ENCODE results near the gene TRMT10B. TPM values are rescaled to one million over a fixed set of nuclear protein-coding genes. Genes with fewer than 3 reads are reported as not detected.
A peak's percentile ranks its signal among the peaks of the same experiment; 100 is the strongest.
"Not testable (repeated sequence)": the region's sequence is repeated elsewhere in the genome, so short reads cannot be mapped to it uniquely, and the experiment has no call there.

Gene TRMT10B
- total RNA-seq, 2 donors from 2014 or later: 10.7 to 14.9 TPM

DNA sequence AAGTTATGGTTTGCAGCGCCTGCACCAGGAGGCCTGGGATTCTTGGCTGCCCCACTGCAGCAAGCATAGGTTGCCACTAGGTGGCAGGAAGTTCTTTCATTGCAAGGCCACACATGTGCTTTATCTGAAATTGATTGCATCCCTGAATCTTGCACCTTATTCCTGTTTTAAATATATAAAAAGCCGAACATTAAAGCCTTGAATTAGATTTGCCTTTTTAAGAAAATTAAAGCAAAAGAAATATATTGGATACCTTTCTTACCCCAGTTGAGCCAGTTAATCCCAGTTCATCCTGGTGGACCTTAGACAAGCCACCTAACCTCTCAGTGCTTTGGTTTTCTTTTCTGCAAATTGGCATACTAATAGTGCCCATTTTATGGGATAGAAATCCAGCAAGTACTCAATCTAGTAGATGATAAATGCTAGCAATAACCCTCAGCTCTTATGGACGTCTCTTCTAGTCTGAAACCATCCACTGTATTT is 6.3 kb upstream of the TRMT10B start:
- H3K36me3 ChIP-seq: no peaks in the 10 kb centered on the region
- no peaks in the 10 kb centered on the region for H3K27me3 ChIP-seq (replicated peaks; ENCODE audit: insufficient read depth)
- no peak overlapping the region for H3K27ac ChIP-seq
- H3K9me3 ChIP-seq: no peaks in the 10 kb centered on the region
- DNase-seq (ENCODE audit: low spot score): no peak
- H3K4me3 ChIP-seq: no peak overlapping the region
- peak; percentile 15 for ATAC-seq (ENCODE audit: insufficient number of reproducible peaks, low FRiP score, low read depth)
- TF ChIP-seq, protein P1, sequence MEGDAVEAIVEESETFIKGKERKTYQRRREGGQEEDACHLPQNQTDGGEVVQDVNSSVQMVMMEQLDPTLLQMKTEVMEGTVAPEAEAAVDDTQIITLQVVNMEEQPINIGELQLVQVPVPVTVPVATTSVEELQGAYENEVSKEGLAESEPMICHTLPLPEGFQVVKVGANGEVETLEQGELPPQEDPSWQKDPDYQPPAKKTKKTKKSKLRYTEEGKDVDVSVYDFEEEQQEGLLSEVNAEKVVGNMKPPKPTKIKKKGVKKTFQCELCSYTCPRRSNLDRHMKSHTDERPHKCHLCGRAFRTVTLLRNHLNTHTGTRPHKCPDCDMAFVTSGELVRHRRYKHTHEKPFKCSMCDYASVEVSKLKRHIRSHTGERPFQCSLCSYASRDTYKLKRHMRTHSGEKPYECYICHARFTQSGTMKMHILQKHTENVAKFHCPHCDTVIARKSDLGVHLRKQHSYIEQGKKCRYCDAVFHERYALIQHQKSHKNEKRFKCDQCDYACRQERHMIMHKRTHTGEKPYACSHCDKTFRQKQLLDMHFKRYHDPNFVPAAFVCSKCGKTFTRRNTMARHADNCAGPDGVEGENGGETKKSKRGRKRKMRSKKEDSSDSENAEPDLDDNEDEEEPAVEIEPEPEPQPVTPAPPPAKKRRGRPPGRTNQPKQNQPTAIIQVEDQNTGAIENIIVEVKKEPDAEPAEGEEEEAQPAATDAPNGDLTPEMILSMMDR (IDR thresholded peaks at IDR 0.05): peak; percentile 79
- H3K4me1 ChIP-seq (ENCODE audit: control insufficient read depth in 1 of 2, low read depth in 2 of 2): no peaks in the 10 kb centered on the region

DNA sequence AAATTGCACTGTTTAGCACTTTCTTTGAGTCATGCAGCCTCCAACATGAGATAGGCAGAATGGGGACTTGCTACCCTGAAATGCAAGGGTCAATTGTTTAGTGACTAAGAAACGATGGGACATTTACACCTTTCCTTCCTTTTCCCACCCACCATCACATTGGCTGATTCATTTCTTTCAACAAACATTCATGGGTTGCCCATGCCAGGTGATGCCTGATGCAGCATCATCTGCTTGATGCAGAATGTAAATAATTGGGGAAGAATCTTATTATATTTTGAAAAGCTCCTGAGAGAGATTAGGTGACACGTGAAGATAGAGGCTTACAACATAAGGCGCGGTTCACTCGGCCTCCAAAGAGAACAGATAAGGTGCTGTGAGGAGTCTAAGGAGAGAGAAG is 4.5 kb upstream of the TRMT10B start:
- TF ChIP-seq, protein P1 (IDR thresholded peaks at IDR 0.05): no peak
- H3K4me1 ChIP-seq (ENCODE audit: control insufficient read depth in 1 of 2, low read depth in 2 of 2): peaks cover 0 to 4% of the 10 kb centered on the region in 2 donors
- H3K4me3 ChIP-seq: no peak overlapping the region
- no peaks in the 10 kb centered on the region for H3K9me3 ChIP-seq
- DNase-seq (ENCODE audit: low spot score) (no peak), ATAC-seq (ENCODE audit: insufficient number of reproducible peaks, low FRiP score, low read depth) (no peak)
- H3K27me3 ChIP-seq (replicated peaks; ENCODE audit: insufficient read depth): no peaks in the 10 kb centered on the region
- H3K36me3 ChIP-seq: no peaks in the 10 kb centered on the region
- H3K27ac ChIP-seq: no peak overlapping the region

DNA sequence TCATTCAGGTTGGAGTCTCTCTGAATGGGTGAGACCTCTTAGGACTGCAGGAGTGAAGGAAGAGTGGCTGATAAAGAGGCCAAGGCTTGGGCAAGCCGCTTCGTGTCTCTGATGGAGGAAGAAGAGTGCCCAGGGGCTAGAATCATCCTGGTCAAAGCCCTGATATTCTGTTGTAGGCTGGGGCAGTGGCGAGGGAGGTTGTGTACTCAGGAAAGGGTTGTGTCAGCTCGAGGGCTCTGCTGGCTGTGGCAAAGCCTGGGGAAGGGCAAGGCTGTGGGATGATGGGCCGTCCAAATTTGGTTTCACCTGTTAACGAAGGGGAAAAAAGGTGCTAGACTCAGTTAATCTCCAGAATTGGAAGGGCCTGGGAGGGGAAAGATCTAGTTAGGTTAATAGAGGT is 2.4 kb upstream of the TRMT10B start:
- H3K27me3 ChIP-seq (replicated peaks; ENCODE audit: insufficient read depth): no peaks in the 10 kb centered on the region
- no peak for DNase-seq (ENCODE audit: low spot score)
- H3K9me3 ChIP-seq: no peaks in the 10 kb centered on the region
- peaks cover 6 to 11% of the 10 kb centered on the region in 2 donors for H3K4me1 ChIP-seq (ENCODE audit: control insufficient read depth in 1 of 2, low read depth in 2 of 2)
- no peaks in the 10 kb centered on the region for H3K36me3 ChIP-seq
- H3K4me3 ChIP-seq: no peak overlapping the region
- H3K27ac ChIP-seq: no peak overlapping the region
- TF ChIP-seq, protein P1 (IDR thresholded peaks at IDR 0.05): no peak
- no peak for ATAC-seq (ENCODE audit: insufficient number of reproducible peaks, low FRiP score, low read depth)

DNA sequence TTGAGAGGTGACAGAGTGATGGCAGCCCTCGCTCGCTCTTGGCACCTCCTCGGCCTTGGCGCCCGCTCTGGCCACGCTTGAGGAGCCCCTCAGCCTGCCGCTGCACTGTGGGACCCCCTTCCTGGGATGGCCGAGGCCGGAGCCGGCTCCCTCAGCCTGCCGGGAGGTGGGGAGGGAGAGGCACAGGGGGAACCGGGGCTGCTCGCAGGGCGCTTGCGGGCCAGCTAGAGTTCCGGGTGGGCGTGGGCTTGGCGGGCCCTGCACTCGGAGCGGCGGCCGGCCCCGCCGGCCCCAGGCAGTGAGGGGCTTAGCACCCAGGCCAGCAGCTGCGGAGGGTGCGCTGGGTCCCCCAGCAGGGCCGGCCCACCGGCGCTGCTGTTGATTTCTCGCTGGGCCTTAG is 1.9 kb upstream of the TRMT10B start:
- ATAC-seq (ENCODE audit: insufficient number of reproducible peaks, low FRiP score, low read depth); H3K36me3 ChIP-seq; DNase-seq (ENCODE audit: low spot score); H3K4me3 ChIP-seq; H3K27ac ChIP-seq; H3K27me3 ChIP-seq (replicated peaks; ENCODE audit: insufficient read depth); H3K9me3 ChIP-seq: not testable (repeated sequence)
- H3K4me1 ChIP-seq (ENCODE audit: control insufficient read depth in 1 of 2, low read depth in 2 of 2): peaks cover 6 to 11% of the 10 kb centered on the region in 2 donors

DNA sequence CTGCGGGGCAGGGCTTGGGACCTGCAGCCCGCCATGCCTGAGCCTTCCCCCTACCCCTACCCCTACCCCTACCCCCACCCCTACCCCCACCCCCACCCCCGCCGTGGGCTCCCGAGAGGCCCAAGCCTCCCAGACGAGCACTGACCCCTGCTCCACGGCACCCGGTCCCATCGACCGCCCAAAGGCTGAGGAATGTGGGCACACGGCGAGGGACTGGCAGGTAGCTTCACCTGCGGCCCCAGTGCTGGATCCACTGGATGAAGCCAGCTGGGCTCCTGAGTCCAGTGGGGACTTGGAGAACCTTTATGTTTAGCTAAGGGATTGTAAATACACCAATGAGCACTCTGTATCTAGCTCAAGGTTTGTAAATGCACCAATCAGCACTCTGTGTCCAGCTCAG is 1.5 kb upstream of the TRMT10B start:
- not testable (repeated sequence) for H3K4me3 ChIP-seq; H3K27ac ChIP-seq; ATAC-seq (ENCODE audit: insufficient number of reproducible peaks, low FRiP score, low read depth); H3K36me3 ChIP-seq; H3K27me3 ChIP-seq (replicated peaks; ENCODE audit: insufficient read depth); DNase-seq (ENCODE audit: low spot score); H3K9me3 ChIP-seq
- peaks cover 6 to 11% of the 10 kb centered on the region in 2 donors for H3K4me1 ChIP-seq (ENCODE audit: control insufficient read depth in 1 of 2, low read depth in 2 of 2)

DNA sequence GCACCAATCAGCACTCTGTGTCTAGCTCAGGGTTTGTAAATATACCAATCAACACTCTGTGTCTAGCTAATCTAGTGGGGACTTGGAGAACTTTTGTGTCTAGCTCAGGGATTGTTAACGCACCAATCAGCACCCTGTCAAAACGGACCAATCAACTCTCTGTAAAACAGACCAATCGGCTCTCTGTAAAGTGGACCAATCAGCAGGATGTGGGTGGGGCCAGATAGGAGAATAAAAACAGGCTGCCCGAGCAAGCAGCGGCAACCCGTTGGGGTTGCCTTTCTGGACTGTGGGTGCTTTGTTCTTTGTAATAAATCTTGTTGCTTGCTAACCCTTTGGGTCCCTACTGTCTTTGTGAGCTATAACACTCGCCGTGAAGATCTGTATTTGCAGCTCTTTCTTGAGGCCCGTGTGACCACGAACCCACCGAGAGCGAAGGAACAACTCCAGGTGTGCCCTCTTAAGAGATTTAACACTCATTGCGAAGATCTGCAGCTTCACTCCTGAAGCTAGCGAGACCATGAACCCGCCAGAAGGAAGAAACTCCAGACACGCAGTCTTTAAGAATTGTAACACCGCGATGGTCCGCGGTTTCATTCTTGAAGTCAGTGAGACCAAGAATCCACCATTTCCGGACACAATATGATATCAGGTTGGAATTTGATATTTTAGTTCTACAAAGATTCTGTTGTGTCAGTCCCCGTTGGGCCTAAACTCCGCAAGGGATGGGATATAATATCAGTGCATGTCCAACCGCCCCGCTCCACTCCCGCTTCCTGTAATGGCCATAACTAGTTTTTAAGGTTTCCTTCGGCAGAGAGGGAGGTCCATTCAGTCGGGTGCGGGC is 740 bp upstream of the TRMT10B start:
- TF ChIP-seq, protein P1 (IDR thresholded peaks at IDR 0.05): no peak
- H3K9me3 ChIP-seq: no peaks in the 10 kb centered on the region
- H3K27ac ChIP-seq: peak overlapping the region; percentile 21 to 74
- H3K36me3 ChIP-seq: no peaks in the 10 kb centered on the region
- peak overlapping the region; percentile 96 for H3K4me3 ChIP-seq
- peaks cover 6 to 11% of the 10 kb centered on the region in 2 donors for H3K4me1 ChIP-seq (ENCODE audit: control insufficient read depth in 1 of 2, low read depth in 2 of 2)
- ATAC-seq (ENCODE audit: insufficient number of reproducible peaks, low FRiP score, low read depth) (no peak), DNase-seq (ENCODE audit: low spot score) (no peak)
- H3K27me3 ChIP-seq (replicated peaks; ENCODE audit: insufficient read depth): no peaks in the 10 kb centered on the region

Measured in thoracic aorta (tissue), 2 donors.